ENCODE results near the gene LGR4.
"Not testable (repeated sequence)": the region's sequence is repeated elsewhere in the genome, so short reads cannot be mapped to it uniquely, and the experiment has no call there.

The LGR4 gene

GRCh38 chr11:27372164-27372563, 100.4 kb downstream of the LGR4 start:
- DNase-seq = no peak

DNA sequence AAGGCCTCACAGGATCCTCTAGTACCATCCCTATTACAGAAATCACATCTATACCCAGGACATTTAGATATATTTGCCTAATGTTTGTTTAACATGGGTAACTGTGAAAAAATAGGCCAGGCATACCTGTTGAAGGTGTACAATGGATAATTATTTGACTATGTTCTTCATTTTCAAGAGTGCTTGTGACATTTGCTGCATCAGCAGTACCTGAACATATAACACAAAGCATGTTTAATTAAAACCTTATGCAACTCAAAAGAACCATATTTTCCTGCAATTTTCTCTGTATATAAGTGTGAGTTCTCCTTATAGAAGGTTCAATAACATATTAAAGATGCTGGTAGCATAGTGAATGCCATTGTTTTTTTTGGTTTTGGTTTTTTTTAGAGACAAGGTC, 101.1 kb downstream of the LGR4 start:
- no peak for DNase-seq

- DNase-seq = no peak
Observed at GRCh38 chr11:27370374-27370773, 102.2 kb downstream of the LGR4 start.

DNA sequence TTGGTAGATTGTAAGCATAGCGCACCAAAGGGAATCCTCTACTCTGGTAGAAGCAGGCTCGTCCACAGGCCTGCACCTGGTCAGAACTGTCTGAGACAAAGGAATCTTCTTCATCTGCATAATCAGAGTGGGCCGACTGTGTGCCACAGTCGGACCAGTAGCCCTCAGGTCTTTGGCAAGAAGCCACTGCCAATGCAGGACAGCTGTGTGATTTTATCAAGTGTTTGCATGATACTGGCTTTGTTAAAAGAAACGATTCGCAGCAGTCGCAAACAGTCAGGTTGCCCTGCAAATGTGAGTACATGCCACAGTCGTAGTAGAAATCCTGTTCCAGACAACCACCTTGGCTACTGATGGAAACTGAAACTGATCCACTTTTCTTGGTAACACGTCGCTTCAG, 104.7 kb downstream of the LGR4 start:
- peak; percentile 80 for DNase-seq

DNA sequence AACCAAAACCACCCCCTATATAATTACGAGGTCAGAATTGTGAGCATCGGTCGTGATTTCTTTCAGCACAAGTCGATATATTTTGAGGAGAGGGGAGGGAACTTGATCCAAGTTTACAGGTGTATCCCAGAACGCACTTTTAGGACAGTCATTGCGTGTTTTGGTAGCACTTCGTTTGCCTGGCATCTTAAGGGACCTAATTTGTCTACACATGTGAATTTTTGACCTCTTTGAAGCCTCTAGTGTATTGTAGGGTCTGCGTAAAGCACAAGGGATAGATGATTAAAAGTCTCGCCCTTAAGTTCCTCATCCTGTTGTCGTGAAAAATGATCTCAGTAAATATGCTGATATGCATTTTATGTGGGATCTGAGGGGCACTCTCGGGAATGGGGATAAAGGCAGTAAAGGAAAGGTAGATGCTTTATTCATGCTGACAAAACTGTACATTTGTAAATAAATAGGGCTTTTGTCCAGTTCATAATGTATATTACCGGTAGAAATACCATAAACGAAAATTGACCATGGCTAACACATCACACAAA, 108.9 kb downstream of the LGR4 start:
- DNase-seq = no peak

- peak; percentile 89 for DNase-seq
Observed at GRCh38 chr11:27362749-27363575, 109.6 kb downstream of the LGR4 start, which contains the start of gene CCDC34. CCDC34 (minus strand) TSS chr11:27363215; CDS start chr11:27363194, 21 bp downstream.

GRCh38 chr11:27361649-27362431, 110.8 kb downstream of the LGR4 start:
- no peak for DNase-seq

DNA sequence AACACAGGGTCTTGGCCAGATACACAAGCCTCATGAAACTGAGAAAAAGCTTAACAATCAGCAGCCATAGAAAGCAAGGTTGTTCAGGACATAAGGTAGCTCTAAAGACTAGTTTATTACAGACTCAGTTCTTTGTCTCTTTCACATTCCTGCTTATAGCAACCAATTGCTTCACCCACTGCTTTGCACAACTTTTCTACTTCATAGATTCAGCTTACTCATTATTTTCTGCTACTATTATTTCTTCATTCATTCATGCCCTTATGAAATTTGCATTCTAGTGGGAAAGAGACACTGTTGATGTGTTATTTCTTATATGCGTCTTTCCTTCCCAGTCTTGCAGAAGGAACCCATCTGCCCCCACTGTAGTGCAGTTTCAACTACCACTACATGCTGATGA, 114.3 kb downstream of the LGR4 start:
- no peak for DNase-seq

DNA sequence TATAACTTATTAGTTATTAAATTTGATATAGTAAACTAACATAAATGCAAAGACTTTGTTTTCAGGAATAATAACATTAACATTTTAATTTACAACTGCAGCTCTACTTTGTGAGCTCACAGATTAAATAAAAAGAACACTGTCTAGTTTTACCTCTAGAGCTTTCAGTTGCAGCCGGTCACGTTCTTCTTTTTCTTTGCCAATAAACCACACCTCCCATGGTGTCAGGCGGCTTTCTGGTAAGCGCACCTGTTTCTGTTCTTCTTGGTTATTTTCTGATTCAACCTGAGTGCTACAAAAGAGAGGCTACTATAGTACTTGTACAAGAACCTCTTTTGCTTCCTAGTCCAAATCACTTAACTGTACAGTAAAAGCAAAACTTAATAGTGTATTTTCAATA, 115.3 kb downstream of the LGR4 start:
- DNase-seq = peak; percentile 19

GRCh38 chr11:27356624-27357222, 115.9 kb downstream of the LGR4 start:
- DNase-seq = no peak

DNA sequence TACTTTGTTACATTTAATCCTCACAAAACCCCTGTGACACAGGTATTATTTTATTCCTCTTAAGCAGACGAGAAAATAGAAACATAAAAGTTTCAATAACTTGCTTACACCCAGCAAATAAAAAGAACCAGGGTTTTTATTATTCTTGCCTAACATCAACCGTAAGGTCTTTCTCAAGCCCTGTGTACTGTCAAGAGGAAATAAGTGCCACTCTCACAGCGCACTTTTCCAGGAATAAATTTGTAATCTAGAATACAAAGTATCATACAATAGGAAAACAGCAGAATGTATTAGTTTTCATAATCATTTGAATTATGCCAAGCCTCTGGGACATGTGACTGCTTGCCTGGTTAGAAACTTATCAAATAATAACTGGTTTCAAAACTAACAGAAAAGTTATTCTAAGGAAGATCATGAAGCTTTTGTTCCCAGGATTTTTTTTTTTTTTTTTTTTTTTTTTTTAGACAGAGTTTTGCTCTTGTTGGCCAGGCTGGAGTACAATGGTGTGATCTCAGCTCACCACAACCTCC, 117.0 kb downstream of the LGR4 start:
- no peak for DNase-seq

- DNase-seq = no peak
Observed at GRCh38 chr11:27354359-27354965, 118.1 kb downstream of the LGR4 start.

DNA sequence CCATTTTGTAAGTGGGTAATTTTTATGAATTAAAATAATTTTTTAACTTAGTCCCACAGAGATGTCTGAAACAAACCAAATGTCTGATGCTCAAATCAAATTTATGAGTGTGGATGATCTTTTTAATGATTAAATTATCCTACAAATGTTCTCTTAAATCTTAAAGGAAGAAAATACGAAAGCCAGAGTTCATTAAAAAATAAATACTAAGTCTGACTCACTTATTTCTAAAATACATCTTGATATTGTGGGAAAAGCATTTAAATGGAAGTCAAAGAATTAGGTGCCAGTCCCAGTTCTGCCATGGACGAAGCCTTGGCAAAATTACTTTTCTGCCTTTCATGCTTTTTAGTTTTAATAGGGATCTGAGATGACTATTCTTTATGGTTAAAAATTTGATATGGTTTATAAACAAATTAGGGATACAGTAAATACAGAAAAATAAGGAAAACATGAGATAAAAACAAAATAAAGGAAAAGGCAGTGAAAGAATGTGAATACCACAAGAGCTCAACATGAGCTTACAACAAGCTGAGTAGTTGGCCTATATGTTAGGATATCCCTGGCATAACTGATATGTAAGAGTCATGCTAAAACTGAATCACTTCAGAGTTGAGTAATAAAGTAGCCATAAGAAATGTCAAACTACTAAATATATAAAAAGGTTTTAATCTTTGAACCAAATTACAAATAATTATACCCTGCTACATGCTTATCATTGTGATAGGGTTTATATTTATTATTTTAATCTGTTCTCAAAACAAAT, 118.8 kb downstream of the LGR4 start:
- DNase-seq = no peak

- DNase-seq = no peak
Observed at GRCh38 chr11:27352781-27353180, 119.8 kb downstream of the LGR4 start.

DNA sequence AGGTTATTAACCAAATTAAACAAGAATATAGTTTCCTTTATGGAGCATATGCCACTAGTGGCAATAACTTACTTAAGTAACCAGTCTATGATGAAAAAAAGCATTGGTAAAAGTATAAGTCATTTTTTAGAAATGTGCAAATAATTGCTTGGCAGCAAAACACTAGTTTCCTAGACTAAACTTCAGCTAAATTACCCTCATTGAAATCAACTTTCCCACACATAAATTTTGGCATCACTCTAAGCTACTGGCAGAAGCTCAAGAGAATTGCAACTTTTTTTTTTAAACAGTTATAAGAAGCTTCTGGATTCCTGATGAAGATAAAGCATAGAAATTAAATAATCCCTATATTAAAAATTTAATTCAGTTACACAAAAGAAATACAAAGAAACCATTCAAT, 122.1 kb downstream of the LGR4 start:
- DNase-seq = no peak

DNA sequence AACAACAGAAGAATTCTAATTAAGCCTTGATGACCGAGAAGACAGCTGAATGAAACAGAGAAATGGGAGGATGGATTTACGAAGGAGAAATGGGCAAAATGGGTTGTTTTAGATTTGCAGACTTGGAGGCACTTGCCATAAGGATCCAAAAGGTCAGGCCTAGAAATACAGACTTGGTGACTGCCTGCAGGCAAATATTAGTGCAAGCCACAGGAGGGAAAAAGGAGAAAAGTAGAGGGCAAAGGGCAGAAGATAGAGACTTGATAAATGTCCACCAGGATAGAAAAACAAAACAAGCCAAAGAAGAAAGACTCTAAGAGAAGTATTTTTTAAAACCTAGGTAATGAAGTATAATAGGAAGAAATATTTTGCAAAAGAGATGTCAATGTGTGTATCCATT, 122.7 kb downstream of the LGR4 start:
- DNase-seq = no peak

DNA sequence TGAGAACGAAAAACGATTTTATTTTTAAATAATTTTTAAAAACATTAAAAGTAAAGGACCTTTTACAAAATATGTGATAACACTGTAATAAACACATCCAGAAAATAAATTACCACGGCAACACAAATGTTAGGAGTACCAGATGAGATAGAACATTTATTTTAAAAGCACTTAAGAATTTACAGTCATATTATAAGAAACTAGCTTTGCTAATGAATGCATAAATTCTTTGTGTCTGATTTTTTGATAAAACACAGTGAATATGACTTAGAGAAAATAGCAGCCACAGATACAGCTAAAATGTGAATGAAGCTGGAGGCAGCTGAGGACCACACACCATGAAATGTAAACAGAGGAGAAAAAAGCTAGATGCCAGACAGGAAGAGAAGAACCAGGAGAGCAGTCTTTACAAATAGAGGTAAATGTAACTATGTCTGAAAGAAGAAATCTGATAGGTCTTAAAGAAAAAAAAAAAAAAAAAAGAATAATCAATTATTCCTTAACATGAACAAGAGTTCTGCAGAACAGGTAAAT, 124.2 kb downstream of the LGR4 start:
- peak; percentile 61 for DNase-seq

DNA sequence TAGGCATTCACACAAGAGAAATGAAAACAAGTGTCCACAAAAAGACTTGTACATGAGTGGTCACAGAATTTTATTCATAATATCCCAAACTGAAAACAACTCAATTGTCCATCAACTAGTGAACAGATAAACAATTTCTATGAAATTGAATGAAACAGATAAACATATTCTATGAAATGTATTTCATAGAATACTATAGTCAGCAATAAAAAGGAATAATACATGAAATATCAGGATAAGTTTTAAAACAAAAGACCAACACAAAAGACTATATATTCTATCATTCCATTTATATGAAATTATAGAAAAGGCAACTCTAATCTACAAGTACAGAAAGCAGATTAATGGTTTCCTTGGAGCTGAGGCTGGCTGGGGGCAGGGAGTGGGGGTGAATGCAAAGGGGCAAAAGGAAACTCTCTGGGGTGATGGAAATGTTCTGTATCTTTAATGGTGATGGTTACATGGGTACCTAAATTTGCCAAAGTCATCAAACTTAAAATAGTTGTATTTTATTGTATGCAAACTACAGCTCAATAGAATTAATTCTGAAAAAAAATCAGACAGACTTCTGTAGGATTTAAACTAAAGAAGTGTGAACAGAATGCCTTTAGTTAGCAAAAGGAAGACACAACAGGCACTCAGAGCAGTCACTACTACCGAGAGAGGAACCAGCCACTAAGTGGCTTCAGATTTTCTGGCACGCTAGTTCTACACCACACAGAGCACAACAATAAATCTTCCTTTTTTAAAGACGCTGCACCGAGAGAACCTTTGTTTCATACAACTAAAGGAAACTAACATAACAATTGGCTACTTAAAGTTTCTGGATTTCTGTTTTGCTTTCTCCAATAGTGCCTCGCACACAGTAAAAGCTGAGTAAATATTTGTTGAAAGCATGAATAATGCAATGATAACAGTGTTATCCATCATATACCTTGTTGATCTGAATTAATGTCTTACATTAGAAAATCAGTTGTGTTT, 124.9 kb downstream of the LGR4 start:
- peak; percentile 79 for DNase-seq

GRCh38 chr11:27339941-27340340, 132.6 kb downstream of the LGR4 start:
- DNase-seq = no peak

DNA sequence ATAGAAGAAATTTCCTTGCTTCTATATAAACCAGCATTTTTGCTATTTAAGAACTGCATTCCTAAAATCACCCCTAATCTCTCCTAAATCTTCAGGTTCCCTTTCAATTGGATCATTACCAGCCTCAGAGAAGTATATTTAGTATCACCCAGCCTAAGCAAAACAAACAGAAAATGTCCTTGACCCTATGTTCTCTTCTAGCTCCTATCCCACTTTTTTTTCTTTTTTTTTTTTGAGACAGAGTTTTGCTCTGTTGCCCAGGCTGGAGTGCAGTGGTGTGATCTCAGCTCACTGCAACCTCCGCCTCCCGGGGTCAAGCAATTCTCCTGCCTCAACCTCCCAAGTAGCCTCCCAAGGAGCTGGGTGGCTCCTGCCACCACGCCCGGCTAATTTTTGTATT, 137.8 kb downstream of the LGR4 start:
- not testable (repeated sequence) for DNase-seq
